HG03159 (cell line): Measurements from ENCODE around the gene LCA5.
"Not testable (repeated sequence)": the region's sequence is repeated elsewhere in the genome, so short reads cannot be mapped to it uniquely, and the experiment has no call there.

ENCODE experiments used
- ATAC-seq: cut with Tn5 transposase; IDR thresholded peaks from one replicate; pipeline ENCODE4 v1.9.1; 2021; ENCODE audit warnings: mild to moderate bottlenecking, moderate library complexity; ENCODE audit not compliant: unreplicated experiment

Gene LCA5

GRCh38 chr6:79468116-79468515 lies 69.1 kb downstream of the LCA5 start:
- ATAC-seq: no peak

GRCh38 chr6:79467716-79468115 lies 69.5 kb downstream of the LCA5 start:
- no peak for ATAC-seq

- ATAC-seq: peak; percentile 51
Observed at GRCh38 chr6:79466207-79466834, 70.9 kb downstream of the LCA5 start.

GRCh38 chr6:79465381-79465780 lies 71.8 kb downstream of the LCA5 start:
- no peak for ATAC-seq

GRCh38 chr6:79463621-79464050 lies 73.6 kb downstream of the LCA5 start:
- ATAC-seq: no peak

GRCh38 chr6:79461205-79461604 lies 76.0 kb downstream of the LCA5 start:
- peak; percentile 66 for ATAC-seq

- ATAC-seq: no peak
Observed at GRCh38 chr6:79455446-79455845, 81.8 kb downstream of the LCA5 start.

- no peak for ATAC-seq
Observed at GRCh38 chr6:79453558-79454042, 83.6 kb downstream of the LCA5 start.

- no peak for ATAC-seq
Observed at GRCh38 chr6:79450984-79451383, 86.2 kb downstream of the LCA5 start.

GRCh38 chr6:79446006-79446405 lies 91.2 kb downstream of the LCA5 start:
- no peak for ATAC-seq

GRCh38 chr6:79443876-79444275 lies 93.4 kb downstream of the LCA5 start:
- ATAC-seq: not testable (repeated sequence)

- no peak for ATAC-seq
Observed at GRCh38 chr6:79441192-79441591, 96.0 kb downstream of the LCA5 start.

GRCh38 chr6:79440598-79440997 lies 96.6 kb downstream of the LCA5 start:
- no peak for ATAC-seq

GRCh38 chr6:79438030-79438429 lies 99.2 kb downstream of the LCA5 start:
- ATAC-seq: no peak

- ATAC-seq: no peak
Observed at GRCh38 chr6:79436241-79436640, 101.0 kb downstream of the LCA5 start.

- no peak for ATAC-seq
Observed at GRCh38 chr6:79435746-79436145, 101.5 kb downstream of the LCA5 start.
